GM21825 (cell line): ENCODE results near the gene HSPA5.
"Not testable (repeated sequence)": the region's sequence is repeated elsewhere in the genome, so short reads cannot be mapped to it uniquely, and the experiment has no call there.

Experiments used
- ATAC-seq: cut with Tn5 transposase; IDR thresholded peaks from one replicate; pipeline ENCODE4 v1.9.1; 2021; ENCODE audit warnings: mild to moderate bottlenecking, moderate library complexity; ENCODE audit not compliant: unreplicated experiment

Gene HSPA5

DNA sequence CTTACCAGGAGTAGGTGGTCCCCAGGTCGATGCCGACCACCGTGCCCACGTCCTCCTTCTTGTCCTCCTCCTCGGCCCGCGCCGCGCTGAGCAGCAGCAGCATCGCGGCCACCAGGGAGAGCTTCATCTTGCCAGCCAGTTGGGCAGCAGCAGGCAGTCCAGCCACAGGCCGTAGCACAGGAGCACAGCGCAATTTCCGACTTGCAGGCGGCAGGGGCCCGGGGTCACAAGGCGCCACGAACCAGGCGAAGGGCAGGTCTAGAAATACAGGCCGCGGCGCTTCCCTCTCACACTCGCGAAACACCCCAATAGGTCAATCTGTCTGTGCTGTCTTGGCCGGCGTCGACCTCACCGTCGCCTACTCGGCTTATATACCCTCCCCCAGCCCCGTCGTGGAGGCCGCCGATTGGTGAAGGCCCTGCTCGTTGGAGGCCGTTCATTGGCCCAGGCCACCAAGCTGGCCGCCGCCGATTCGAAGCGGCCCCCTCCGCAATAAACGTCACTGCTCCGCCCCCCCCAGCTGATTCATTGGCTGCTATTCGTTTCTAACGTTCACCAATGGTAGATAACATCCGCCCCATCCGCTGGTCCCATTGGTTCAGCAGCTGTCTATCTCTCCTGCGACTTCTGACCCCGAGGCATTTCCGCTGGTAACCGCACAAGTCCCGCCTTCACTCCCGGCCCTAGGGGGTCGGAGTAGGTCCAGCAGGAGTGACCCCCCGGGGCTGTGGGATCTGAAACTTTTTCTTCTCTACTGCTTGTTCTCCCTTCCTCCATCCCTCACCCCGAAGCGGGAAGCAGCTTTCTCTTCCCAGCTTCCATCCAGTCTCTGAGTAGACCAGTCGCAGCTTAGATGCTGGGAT is at the start of gene HSPA5:
Gene HSPA5, minus strand, starts transcription at position 344 of the 863 bp plus-strand sequence. Its CDS starts 217 bp downstream, at position 127.
- peak; percentile 91 for ATAC-seq

DNA sequence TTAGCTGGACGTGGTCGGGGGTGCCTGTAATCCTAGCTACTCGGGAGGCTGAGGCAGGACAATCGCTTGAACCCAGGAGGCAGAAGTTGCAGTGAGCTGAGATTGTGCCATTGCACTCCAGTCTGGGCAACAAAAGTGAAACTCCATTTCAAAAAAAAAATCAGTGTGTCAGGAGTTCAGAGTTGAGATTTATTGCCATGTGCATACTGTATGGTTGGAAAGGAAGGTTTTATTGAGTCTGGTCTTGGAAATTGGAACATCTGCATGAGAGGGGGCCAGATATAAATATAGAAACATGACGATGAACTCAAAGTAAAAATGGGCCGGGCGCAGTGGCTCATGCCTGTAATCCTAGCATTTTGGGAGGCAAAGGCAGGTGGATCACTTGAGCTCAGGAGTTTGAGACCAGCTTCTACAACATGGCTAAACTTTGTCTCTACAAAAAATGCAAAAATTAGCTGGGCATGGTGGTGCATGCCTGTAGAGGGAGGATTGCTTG is 45.8 kb upstream of the HSPA5 start:
- not testable (repeated sequence) for ATAC-seq

DNA sequence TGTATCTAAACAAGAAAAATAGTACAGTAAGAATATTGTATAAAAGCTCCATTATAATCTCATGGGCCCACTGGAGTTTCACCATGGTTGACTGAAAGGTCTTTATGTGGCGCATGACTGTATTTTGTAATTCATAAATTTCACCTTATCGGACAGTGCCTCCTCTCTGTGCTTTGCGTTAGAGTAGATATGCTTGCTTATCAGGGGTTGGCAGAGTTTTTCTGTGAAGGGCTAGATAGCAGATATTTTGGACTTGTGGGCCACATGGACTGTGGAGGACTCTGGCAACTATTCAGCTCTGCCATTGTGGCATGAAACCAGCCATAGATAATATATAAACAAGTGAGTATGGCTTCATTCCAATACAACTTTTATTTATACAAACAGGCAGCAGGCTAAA is 43.7 kb upstream of the HSPA5 start:
- ATAC-seq: no peak

DNA sequence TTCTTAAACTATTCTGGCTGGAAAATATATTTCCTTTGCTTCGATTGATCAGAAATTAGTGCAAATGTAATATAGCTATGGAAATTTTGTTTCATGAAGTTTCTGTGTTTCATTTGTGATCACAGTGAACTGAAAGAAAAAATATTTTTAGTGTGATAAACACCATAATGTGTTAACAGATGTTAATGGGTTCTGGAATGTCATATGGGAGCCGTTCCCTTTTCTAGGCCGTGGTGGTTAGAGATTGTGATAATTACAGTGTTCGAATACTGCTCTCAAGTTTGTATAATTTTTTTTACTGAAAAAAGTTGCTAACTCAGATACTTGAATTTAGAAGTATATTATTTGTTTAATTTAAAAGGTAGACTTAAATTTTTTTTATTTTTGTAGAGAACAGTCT is 39.8 kb upstream of the HSPA5 start:
- no peak for ATAC-seq

DNA sequence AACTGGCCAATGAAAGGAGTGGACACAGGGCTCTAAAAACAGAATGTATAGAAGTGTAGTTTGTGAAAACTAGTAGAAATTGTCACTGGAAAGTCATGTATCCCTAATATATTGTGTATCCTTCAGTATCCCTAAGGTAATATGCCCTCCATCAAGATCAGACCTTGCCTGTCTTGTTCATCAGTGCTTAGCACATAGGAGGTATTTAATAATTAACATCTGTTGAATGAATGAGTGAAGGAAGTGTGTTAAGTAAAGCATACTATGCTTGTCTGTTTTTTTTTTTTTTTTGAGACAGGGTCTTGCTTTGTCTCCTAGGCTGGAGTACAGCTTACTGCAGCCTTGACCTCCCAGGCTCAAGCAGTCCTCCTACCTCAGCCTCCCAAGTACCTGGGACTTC is 36.3 kb upstream of the HSPA5 start:
- ATAC-seq: no peak

DNA sequence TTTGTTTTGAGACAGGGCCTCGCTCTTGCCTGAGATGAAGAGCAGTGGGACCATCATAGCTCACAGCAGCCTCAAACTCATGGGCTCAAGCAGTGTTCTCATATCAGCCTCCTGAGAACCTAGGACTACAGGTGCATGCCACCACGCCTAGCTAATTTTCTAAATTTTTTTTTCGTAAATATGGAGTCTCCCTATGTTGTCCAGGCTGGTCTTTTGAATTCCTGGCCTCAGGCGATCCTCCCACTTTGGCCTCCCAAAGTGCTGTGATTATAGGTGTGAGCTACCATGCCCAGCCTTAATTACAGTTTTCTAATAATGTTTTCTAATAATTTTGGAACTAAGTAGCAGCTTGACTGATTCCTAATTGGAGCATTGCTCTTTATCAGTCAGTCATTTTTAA is 35.6 kb upstream of the HSPA5 start:
- ATAC-seq: no peak

DNA sequence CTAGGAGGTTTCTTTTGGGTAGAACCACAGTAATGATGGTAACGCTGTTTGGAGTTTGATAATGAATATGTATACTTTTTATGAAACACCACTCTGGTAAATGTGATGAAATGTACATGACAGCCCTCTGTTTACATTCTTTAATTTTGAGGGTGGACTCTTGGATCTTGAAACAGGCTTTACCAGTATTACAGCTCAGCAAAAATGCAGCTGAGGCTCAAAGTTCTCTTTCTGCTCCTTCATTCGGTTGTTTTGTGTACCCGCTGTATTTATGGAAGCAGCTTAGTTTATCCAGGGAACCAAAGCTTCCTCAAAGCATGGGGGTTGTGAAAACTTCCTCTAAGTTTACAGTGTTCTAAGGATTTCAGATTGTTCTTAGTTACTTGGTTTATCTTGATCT is 31.6 kb upstream of the HSPA5 start:
- ATAC-seq: no peak

DNA sequence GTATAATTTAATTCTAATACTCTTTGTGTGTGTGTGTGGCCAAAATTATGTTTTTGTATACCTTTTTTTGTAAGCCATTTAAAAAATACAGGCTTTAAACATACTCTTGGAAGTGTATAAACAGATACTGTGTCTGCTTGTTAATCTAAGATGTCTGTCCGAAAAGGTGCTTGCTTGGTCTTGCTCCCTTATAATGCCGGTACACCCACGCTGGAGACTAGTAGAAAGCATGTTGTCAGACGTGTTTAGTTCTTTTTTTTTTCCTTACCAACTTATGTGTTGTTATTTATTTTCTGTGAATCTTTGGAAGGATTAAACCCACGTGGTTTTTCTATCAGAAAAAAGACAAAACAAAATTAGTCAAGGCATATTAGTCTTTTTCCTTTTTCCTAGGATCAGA is 29.9 kb upstream of the HSPA5 start:
- ATAC-seq: no peak

DNA sequence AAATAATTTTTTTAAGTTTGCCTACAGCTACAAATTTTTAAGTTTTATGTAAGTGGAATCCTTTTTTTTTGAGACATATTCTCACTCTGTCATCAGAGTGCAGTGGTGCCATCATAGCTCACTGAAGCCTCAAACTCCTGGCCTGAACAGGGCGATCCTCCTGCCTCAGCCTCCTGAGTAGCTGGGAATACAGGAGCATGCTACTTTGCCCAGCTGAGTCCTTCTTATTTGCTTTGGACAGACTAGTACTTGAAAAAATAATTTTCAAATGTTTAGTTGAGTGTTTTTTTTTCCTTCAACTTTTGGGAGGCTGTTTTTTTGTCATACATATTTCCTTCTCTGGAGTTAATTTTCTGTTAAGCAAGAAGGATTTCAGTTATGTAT is 27.9 kb upstream of the HSPA5 start:
- ATAC-seq: no peak

DNA sequence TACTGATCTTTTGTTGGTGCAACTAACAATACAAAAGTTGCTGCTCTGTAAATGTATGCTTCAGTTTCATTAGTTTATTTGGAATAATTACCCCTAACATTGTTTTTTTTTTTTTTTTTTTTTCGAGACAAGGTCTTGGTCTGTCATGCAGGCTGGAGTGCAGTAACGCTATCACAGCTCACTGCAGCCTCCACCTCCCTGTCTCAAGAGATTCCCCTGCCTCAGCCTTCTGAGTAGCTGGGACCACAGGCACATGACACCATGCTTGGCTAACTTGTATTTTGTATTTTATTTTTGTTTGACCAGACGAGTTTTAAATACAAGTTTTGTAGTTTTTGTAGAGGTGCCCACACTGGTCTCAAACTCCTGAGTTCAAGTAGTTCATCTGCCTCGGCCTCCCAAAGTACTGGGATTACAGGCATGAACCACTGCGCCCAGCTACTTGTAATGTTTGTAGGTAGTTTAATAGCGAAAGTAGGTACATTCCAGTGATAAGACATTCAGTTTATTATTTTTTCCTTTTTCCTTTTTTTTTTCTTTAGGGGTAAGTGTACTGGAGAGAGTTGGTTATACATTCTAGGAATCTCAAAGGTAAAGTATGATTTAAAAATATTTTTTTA is 27.4 kb upstream of the HSPA5 start:
- ATAC-seq: no peak

DNA sequence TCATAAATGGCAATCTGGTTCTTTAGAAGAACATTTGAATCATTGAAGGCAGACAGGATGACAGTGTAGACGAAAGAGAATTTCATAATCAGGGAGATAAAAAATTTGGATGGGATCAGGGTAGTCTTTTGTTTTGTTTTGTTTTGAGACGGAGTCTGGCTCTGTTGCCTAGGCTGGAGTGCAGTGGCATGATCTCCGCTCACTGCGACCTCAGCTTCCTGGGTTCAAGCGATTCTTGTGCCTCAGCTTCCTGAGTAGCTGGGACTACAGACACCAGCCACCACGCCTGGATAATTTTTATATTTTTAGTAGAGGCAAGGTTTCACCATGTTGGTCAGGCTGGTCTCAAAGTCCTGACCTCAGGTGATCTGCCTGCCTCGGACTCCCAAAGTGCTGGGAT is 22.9 kb upstream of the HSPA5 start:
- ATAC-seq: not testable (repeated sequence)

DNA sequence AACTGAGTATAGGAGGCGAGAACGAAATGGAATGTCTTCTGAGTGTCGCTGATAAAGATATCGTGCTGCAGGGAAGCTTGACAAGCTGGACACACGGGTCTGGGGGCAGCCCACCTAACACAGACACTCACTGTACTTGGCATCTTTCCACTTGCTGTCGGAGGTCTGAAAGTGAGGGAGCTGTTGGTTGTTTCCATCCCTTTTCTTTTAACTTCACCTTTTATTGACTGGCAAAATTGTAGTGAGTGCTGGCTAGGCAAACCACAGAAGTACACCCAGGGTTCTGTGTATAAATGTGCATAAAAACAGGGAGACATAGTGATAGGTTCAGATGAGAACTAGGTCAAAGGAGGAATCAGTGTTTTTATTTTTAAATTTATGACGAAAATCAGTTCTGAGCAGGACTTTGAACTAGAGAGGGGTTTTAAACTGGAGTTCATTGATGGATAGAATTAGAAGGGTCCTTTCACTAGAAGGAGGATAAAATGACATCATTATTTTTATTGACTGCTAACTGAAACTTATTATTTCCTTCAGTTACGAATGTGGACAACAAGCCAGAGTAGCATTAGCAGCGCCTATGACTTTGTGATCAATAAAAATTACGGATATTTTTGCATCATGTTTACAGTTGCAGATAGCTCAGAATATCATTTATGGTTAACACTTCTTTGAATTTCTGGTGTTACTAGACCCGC is 21.3 kb upstream of the HSPA5 start:
- ATAC-seq: no peak

DNA sequence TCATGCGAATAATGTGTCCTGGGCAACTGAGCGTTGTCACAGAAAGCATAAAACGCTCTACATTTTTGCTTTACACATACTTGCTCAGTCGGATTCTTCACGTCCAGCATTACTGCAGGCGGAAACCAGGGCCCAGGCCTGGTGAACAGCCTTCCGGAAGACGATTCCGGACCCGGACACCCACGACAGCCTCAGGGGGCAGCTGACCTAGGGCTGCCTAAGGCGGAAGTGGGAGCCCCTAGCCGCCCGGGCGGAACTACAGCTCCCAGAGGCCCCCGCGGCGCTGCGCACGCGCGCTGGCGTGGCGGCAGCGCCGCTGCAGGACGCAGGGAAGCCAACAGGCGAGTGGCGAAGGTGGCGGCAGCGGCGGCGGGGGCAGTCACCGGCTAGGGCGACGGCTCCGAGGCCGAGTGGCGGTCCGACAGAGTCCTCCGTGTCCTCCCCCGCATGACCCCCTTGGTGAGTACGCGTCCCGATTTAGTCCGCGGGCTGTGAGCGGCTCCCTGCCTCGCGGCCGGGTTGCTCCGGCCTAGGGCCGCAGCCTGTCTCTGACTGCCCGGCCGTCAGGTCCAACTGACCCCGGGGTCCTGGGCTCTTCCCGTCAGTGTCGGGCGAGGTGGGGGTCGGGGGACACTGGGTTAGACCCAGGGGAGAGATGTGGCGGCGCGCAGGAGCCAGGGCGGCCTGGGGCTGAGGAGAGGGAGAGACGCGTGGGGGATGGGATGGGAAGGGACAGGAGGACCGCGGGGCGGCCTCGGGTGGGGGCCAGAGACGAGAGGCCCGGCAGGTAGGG is 20.6 kb upstream of the HSPA5 start, which contains the start of gene GAPVD1:
Gene GAPVD1, plus strand, starts transcription at position 326 of the 793 bp plus-strand sequence. CDS start 37,096 bp downstream, outside the sequence.
- peak; percentile 93 for ATAC-seq

DNA sequence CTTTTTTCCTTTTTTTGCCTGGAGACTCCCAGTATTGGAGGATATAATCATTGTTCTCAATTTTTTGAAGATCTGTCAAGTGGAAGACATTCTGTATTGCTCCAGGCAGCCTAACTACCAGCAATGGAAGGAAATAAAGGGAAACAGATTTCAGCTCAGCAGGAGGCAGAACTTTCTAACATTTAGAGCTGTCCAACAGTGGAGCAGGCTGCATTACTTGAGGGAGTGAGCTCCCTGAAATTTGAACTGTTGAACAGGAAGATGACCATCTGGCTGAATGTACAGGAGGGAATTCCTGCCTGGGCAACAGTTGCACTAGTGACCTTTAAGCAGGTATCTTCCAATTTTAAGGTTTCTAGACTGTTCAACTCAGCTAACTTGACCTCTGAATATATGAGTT is 19.4 kb upstream of the HSPA5 start:
- ATAC-seq: no peak

DNA sequence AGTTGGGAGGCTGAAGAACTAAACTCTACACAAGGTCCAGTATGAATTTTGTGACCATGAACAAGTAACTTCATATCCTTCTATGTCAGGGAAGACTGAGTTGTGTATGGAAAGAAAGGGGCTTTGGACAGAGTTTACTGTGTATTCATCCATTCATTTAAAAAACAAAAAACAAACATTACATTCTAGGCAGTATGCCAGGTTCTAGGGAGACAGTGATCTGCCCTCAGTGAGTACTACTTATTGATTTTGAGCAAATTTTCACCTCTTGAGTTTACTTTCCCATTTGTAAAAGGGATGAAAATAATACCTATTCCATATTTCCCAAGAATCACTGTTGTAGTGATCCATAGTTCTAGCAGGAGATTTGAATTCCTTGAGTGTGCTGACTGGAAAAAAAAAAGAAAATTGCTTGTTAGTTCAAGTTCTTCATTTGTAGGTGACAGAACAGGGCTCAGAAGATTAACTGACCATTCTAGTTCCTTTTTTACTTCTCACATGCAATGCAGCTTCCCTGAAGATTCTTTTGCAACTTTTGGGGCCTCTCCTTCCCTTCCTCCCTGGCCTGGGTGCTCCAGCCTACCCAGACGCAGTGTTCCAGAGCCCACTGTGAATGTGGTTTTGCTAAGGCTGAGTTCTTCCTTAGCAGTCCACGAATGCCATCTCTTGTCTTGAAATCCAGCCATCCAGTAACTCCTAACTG is 17.8 kb upstream of the HSPA5 start:
- no peak for ATAC-seq

DNA sequence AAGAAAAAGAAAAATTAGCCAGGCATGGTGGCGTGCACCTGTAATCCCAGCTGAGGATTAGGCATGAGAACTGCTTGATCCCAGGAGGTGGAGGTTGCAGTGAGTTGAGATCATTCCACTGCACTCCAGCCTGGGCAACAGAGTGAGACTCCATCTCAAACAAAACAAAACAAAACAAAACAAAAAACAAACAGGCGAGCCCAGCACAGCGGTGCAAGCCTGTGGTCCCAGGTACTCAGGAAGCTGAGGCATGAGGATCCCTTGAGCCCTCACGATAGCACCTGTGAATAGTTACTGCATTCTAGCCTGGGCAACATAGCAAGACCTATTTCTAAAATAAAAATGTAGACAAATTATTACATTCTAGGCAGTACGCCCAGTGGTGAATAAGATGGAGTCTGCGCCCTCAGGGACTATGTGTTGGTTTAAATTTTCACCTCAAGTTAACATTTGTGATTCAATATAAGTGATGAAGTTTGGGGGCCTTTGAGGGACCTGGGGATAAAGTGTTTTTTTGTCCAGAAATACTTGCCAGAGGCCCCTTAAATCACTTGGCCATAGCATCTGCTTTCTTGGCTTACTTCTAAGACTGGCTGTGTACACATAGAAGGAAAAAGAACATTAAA is 17.1 kb upstream of the HSPA5 start:
- no peak for ATAC-seq

DNA sequence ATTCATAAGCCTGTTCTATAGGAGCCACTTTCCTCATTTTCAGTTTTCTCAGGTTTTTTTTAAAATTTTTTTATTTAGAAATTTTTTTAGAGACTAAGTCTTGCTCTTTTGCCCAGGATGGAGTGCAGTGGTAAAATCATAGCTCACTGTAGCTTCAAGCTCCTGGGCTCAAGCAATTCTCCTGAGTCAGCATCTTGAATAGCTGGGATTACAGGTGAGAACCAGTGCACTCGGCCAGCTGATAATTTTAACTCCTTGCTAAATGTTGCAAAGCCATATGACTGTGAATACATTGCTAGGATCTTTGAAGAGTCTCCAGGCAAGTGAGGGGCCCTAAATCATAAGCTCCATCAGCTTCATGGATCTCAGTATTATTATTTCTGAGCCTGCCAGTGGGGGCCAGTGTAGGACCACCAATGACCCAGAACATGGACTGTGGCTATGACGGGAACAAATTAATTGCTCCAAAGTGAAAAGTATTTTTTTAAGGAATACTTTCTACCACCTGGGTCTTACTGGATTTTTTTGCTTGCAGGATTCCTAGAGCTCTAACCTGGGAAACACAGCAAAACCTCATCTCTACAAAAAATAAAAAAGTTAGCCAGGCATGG is 14.7 kb upstream of the HSPA5 start:
- ATAC-seq: no peak

DNA sequence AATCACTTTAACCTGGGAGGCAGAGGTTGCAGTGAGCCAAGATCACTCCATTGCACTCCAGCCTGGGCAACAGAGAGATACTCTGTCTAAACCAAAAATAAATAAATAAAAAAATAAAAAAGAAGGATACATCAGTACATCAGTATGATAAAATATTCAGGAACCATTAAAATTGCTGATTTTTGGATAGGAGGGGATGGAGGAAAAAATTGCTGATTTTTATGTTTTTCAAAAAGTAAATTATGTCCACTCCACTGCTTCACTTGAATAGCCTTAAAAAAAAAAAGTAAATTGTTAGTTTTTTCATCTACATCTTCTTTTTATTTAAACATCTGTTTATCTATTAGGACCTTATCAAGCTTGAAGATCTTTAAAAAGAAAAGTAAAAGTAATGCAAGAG is 13.1 kb upstream of the HSPA5 start:
- ATAC-seq: no peak

DNA sequence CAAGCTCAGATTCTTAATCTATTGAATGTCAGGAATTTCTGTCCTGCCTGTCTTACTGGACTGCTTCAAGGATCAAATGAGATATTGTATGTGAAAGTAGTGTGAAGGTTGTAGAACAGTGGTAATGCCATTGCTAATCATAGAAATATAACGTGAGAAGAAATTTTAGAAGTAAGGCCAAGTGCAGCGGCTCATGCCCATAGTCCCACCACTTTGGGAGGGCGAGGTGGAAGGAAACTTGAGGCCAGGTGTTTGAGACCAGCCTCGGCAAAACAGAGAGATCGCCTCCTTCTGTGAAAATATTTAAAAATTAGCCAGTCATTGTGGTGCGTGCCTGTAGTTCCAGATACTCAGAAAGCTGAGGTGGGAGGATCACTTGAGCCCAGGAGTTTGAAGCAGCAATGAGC is 5.1 kb upstream of the HSPA5 start:
- no peak for ATAC-seq
